ENCODE results near the gene BABAM2. TPM values are rescaled to one million over a fixed set of nuclear protein-coding genes. Genes with fewer than 3 reads are reported as not detected.

Gene BABAM2
- total and polyA plus RNA-seq, 8 donors: 27.1 to 49.2 (median 28.4) TPM

- Histone ChIP-seq H3K27me3 (no peaks in the 10 kb centered on the region), H3K4me1 (peaks cover 0 to 40% of the 10 kb centered on the region in 2 donors), H3K4me3 (no peak overlapping the region), H3K27ac (no peak overlapping the region), H3K9me3 (no peaks in the 10 kb centered on the region), H3K36me3 (no peaks in the 10 kb centered on the region)
- intact Hi-C loops (cut with DNase I): no loop called here
- no peak for TF ChIP-seq CTCF (IDR thresholded peaks at IDR 0.05)
- no peak for DNase-seq
- no peak for ATAC-seq
These were observed 474.6 kb downstream of the BABAM2 start for GRCh38 chr2:28365158-28365557.

DNA sequence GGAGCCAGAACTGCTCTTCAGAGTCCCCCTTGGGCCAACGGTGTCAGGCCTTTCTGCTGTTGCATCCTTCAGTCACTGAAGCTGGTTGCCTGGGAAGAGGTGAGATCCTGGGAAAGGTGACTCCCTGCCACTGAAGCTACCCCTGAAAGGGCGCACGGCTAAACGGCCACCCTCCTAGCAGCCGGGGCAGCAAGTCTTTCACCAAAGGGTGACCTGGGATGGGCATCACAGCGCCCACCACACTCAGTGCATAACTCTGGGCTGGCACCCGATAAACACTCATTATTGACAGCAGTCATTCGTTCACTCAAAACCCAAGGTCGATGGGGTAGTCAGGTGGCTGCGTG is 475.6 kb downstream of the BABAM2 start:
- H3K27ac ChIP-seq: peak overlapping the region in 1 of 2 donors; percentile 23
- H3K36me3 ChIP-seq: no peaks in the 10 kb centered on the region
- intact Hi-C loops (cut with DNase I): no loop called here
- no peaks in the 10 kb centered on the region for H3K27me3 ChIP-seq
- DNase-seq (no peak), ATAC-seq (no peak)
- no peak overlapping the region for H3K4me3 ChIP-seq
- H3K9me3 ChIP-seq: no peaks in the 10 kb centered on the region
- H3K4me1 ChIP-seq: peaks cover 0 to 30% of the 10 kb centered on the region in 2 donors
- no peak for TF ChIP-seq CTCF (IDR thresholded peaks at IDR 0.05)

DNA sequence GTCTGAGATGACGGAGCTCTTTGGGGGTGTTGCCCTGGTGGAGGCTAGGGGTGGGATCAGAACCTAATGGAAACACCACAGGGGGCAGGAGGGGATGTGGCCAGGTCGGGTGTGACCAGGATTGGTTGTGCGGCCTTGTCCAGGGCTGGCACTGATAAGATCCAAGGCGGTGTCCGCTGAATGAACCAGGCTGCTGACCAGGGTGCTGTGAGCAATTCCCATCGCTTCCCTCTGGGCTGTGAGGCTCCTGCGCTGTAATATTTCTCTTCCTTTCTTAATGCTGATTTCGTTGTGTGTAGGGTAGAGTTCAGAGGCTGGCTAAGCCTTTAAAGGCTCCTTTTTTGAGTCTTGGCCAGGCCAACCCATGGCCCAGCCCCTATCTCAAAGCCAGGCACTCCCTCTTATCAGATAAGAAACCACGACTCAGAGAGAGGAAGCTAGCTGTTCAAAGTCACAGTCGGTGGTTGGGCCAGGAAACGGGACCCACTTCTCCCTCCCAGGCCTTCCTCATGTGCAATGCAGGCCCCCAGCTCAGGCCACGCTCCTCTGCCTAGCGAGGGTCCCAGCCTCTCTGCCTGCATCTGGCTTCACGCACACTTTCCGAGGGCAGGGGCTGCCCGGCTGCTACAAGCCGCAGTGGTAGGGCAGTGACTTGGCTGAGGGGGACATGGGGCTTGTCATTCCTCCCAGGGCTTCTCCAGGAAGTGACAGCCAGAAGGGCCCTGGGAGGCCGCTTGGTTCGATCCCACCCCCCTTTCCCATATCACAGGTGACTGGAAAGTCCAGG is 476.2 kb downstream of the BABAM2 start:
- Histone ChIP-seq H3K27ac (peak overlapping the region in 1 of 2 donors; percentile 23), H3K36me3 (no peaks in the 10 kb centered on the region), H3K4me3 (no peak overlapping the region), H3K9me3 (no peaks in the 10 kb centered on the region), H3K4me1 (peaks cover 0 to 28% of the 10 kb centered on the region in 2 donors), H3K27me3 (no peaks in the 10 kb centered on the region)
- DNase-seq (peak in 2 of 4 donors; percentile 50 to 55), ATAC-seq (peak; percentile 69)
- intact Hi-C loops (cut with DNase I): no loop called here
- no peak for TF ChIP-seq CTCF (IDR thresholded peaks at IDR 0.05)

DNA sequence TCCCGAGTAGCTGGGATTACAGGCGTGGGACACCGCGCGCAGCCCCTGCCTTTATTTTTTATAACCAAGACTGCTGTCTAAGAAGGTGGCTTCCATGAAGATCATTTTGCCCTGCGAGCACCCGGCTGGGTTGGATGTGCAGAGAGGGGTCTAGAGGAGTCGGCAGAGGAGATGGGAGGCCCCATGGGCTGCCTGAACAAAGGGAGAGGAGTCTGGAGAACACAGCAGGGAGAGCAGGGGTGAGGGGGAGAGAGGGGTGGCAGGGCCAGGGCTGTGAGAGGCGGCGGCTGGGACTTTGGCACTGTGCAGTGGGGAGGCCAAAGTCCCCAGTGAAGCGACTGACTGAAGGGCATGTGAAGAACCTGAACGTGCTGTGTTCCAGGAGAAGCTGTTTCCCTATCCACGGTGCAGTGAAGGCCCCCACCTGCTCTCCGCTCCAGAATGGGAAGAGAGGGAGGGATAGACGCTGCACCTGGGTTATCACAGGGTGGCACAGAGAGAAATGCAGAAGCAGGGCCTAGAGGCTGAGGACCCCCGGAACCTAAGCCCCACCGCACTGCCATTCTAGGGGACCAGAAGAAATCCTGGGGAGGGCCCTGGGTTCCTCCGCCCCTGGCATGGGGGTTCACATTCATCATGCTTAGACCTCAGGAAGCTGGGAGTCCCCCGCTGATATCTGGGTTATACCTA is 477.3 kb downstream of the BABAM2 start:
- no peak for TF ChIP-seq CTCF (IDR thresholded peaks at IDR 0.05)
- peaks cover 0 to 28% of the 10 kb centered on the region in 2 donors for H3K4me1 ChIP-seq
- H3K27me3 ChIP-seq: no peaks in the 10 kb centered on the region
- ATAC-seq: no peak
- H3K27ac ChIP-seq: no peak overlapping the region
- H3K36me3 ChIP-seq: no peaks in the 10 kb centered on the region
- intact Hi-C loops (cut with DNase I): no loop called here
- DNase-seq: no peak
- no peaks in the 10 kb centered on the region for H3K9me3 ChIP-seq
- no peak overlapping the region for H3K4me3 ChIP-seq

GRCh38 chr2:28368357-28368798 is 477.8 kb downstream of the BABAM2 start:
- Histone ChIP-seq H3K4me1 (peaks cover 0 to 28% of the 10 kb centered on the region in 2 donors), H3K27me3 (no peaks in the 10 kb centered on the region), H3K27ac (no peak overlapping the region), H3K36me3 (no peaks in the 10 kb centered on the region), H3K4me3 (no peak overlapping the region), H3K9me3 (no peaks in the 10 kb centered on the region)
- no peak for TF ChIP-seq CTCF (IDR thresholded peaks at IDR 0.05)
- DNase-seq (no peak), ATAC-seq (no peak)
- intact Hi-C loops (cut with DNase I): no loop called here

All from left lung (tissue), 10 donors.